ENCODE measurements around the gene PRELP. TPM values are rescaled to one million over a fixed set of nuclear protein-coding genes. Genes with fewer than 3 reads are reported as not detected.

The PRELP gene
- total and polyA plus RNA-seq, 2 of the 8 experiments (the other 6 are each of a cell fraction or from before 2014, with no cell fraction given): 0.13 to 0.23 TPM

DNA sequence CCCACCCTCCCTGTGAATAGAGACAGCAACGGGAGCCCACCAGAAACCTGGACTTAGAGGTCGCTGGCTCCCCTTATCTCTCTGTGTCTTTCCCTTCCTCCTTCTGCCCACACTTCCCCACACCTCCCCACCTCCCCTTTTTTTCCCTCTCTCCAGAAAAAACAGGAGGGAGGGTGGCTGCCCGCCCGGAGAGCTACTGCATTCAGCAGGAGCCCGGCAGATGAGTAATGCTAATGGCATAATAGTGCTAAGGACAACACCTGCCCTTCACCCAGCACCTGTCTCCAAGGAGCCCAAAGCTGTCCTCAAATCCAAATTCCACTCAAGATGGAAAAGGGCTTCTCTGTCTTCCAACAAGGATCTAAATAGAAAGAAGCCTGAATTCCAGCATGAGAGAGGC is 11.4 kb upstream of the PRELP start:
- Histone ChIP-seq H3K14ac (ENCODE audit: insufficient read length) (no peak overlapping the region), H2BK12ac (ENCODE audit: low read depth, low read length) (no peak overlapping the region), H2BK5ac (ENCODE audit: low read depth, low read length) (no peak overlapping the region), H3K9ac (replicated peaks in 1 of 4; ENCODE audit: extremely low read depth in 1 of 4, low read depth in 3 of 4, low read length in 3 of 4) (no peak overlapping the region), H3K23me2 (ENCODE audit: low read depth, low read length) (no peaks in the 10 kb centered on the region), H3K4me3 (ENCODE audit: extremely low read depth in 1 of 4, insufficient read depth in 2 of 4, low read depth in 3 of 4, low read length in 4 of 4) (no peak overlapping the region), H2AK5ac (ENCODE audit: low read depth, low read length) (no peak overlapping the region), H2AFZ (ENCODE audit: low read length) (no peak overlapping the region), H3K79me1 (ENCODE audit: low read depth, low read length) (no peaks in the 10 kb centered on the region), H3K9me3 (ENCODE audit: insufficient read depth in 2 of 2, low read depth in 1 of 2, low read length in 1 of 2) (no peaks in the 10 kb centered on the region), H3K4ac (replicated peaks; ENCODE audit: insufficient read length, low read depth, low read length) (no peak overlapping the region), H4K91ac (replicated peaks; ENCODE audit: insufficient read length, low read length) (peak overlapping the region; percentile 22), H3K4me1 (replicated peaks in 1 of 4; ENCODE audit: control insufficient read depth in 3 of 4, insufficient read depth in 4 of 4, low read length in 3 of 4) (peaks cover 0 to 10% (median 3%) of the 10 kb centered on the region in 4 experiments; a peak in 4 of 7 replicates), H3K79me2 (ENCODE audit: control insufficient read depth in 1 of 2, insufficient read depth in 2 of 2, low read length in 2 of 2) (no peaks in the 10 kb centered on the region), H4K5ac (ENCODE audit: insufficient read length, low read depth, low read length) (no peak overlapping the region), H4K8ac (ENCODE audit: extremely low read depth, insufficient read depth, low read length) (no peak overlapping the region), H3K56ac (replicated peaks; ENCODE audit: insufficient read length, low read depth, low read length) (no peak overlapping the region), H3K36me3 (ENCODE audit: control insufficient read depth in 2 of 4, insufficient read depth in 4 of 4, low read length in 3 of 4) (no peaks in the 10 kb centered on the region), H2BK120ac (replicated peaks; ENCODE audit: low read depth, low read length) (no peak overlapping the region), H3K18ac (ENCODE audit: extremely low read depth, low read length) (no peak overlapping the region), H3K27ac (ENCODE audit: low read depth, low read length) (no peak overlapping the region), H3K23ac (ENCODE audit: insufficient read length) (no peak overlapping the region), H2BK20ac (ENCODE audit: low read length) (0 out of 2 replicates have a peak overlapping the region, but pooled peaks have one; percentile 66), H4K20me1 (replicated peaks in 1 of 2; ENCODE audit: control insufficient read depth in 1 of 2, insufficient read depth in 2 of 2, low read length in 2 of 2) (no peaks in the 10 kb centered on the region), H3K27me3 (replicated peaks in 1 of 4; ENCODE audit: control insufficient read depth in 3 of 4, extremely low read depth in 1 of 4, insufficient read depth in 3 of 4, low read length in 3 of 4) (no peaks in the 10 kb centered on the region; a peak in 1 of 7 replicates), H2BK15ac (ENCODE audit: low read length) (no peak overlapping the region), H3K4me2 (ENCODE audit: insufficient read depth in 1 of 2, low read depth in 2 of 2, low read length in 2 of 2) (no peak overlapping the region)
- TF ChIP-seq SP1 (IDR thresholded peaks at IDR 0.05; ENCODE audit: low read depth, low read length) (no peak), KDM1A (IDR thresholded peaks at IDR 0.05; ENCODE audit: borderline replicate concordance, low read length) (0 out of 2 replicates have a peak, but pooled peaks have one; percentile 22), CHD2 (IDR thresholded peaks at IDR 0.05; ENCODE audit: low read length) (no peak)
- CTCF ChIA-PET (ENCODE audit: partially characterized antibody): interaction anchor here (0.9 to 23.5 kb wide), 11 partner anchors 10 to 238 kb away, joined by 3 to 330 read pairs (median 6); partner anchors contain the start of genes FMOD and PRELP
- POLR2A ChIA-PET (ENCODE audit: partially characterized antibody): interaction anchor here (1.1 kb wide), 1 partner anchor 12 kb away, joined by 7 read pairs; the partner anchor contains the start of gene PRELP
- no peak for DNase-seq (ENCODE audit: low read depth in 1 of 2, low spot score in 2 of 2)
- WGBS, 2 experiments (ENCODE audit: extremely low coverage in 1 of 2, insufficient coverage in 1 of 2, insufficient read length in 1 of 2, insufficient replicate concordance in 2 of 2, low coverage in 1 of 2, low lambda C conversion rate in 2 of 2, missing lambda C conversion rate in 1 of 2): 78% methylated on average over 5 of the region's 5 CpGs; no CpG with 5 or more reads in 1 of the 2 experiments
- FAIRE-seq: no peak
